Natural killer cell treated with Interleukin-12 subunit alpha and Interleukin-12 subunit beta and Interleukin-15 and Interleukin-18, amount 100 ng/mL, for 72 hours (primary cell): ENCODE measurements around the gene MYH3. TPM values are rescaled to one million over a fixed set of nuclear protein-coding genes. Genes with fewer than 3 reads are reported as not detected.
A peak's percentile ranks its signal among the peaks of the same experiment; 100 is the strongest.
"Not testable (repeated sequence)": the region's sequence is repeated elsewhere in the genome, so short reads cannot be mapped to it uniquely, and the experiment has no call there.

Experiments used
- ATAC-seq, 2 donors: fragments of 150-1000 bp; cut with Tn5 transposase in 1 of 2; sonication (Bioruptor Pico), chemical (Tn5 transposase) in 1 of 2; 2 replicates each; pipeline ENCODE4 v1.10.0; 2021
- DNase-seq: peaks from one replicate; pipeline ENCODE4 v3.0.0; 2022; ENCODE audit warnings: low spot score
- H3K27ac Mint-ChIP-seq, 2 donors: 1 replicate in 1 of 2; 2 replicates in 1 of 2; pipeline ENCODE4 v1.8.0; 2022; ENCODE audit warnings: mixed read lengths in 2 of 2, mild to moderate bottlenecking in 1 of 2, moderate library complexity in 1 of 2
- H3K27me3 Mint-ChIP-seq, 2 donors: 1 replicate in 1 of 2; 2 replicates in 1 of 2; pipeline ENCODE4 v1.8.0; 2022; ENCODE audit warnings: mixed read lengths in 2 of 2
- H3K36me3 Mint-ChIP-seq: one replicate; pipeline ENCODE4 v1.8.0; 2022; ENCODE audit warnings: mixed read lengths
- H3K4me1 Mint-ChIP-seq, 2 donors: 1 replicate in 1 of 2; 2 replicates in 1 of 2; pipeline ENCODE4 v1.8.0; 2022; ENCODE audit warnings: low read depth in 2 of 2, mixed read lengths in 2 of 2, mild to moderate bottlenecking in 1 of 2
- H3K4me3 Mint-ChIP-seq: one replicate; pipeline ENCODE4 v1.8.0; 2022; ENCODE audit warnings: mixed read lengths
- H3K9me3 Mint-ChIP-seq: 2 replicates; pipeline ENCODE4 v1.8.0; 2022; ENCODE audit warnings: mixed read lengths
- total RNA-seq, 2 donors: library from RNA; stranded (reverse); gene quantifications; one replicate each; pipeline ENCODE4 v1.2.3, GENCODE V29; 2022

The MYH3 gene
- total RNA-seq: 1 to 10 TPM; 4.2 to 5.9 TPM

DNA sequence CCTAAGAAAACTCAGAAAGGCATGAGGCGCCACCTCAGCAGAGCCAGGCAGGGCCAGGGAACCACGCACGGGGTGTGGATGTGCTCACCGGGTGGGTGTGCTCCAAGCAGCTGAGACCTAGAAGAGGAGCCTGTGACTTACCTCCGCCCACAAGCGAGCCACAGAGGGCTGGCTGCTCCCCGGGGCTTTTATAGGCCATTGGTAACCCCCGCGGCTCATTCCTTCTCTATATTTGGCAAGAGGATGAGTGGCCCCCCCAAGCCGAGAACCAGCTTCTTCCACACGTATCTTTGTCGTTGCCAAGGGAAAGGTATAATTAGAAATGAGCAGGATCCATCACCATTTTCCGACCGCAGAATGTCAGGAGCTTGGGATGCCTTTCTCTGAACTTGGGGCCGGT, at the start of gene MYH3:
TSS of gene MYH3 (minus strand) at position 162 of the 400 bp plus-strand sequence. CDS start 2,245 bp downstream, outside the sequence.
- peaks cover 4 to 8% of the 10 kb centered on the region in 2 donors for H3K27me3 Mint-ChIP-seq
- H3K4me1 Mint-ChIP-seq: peaks cover 10 to 18% of the 10 kb centered on the region in 2 donors
- H3K36me3 Mint-ChIP-seq: no peaks in the 10 kb centered on the region

DNA sequence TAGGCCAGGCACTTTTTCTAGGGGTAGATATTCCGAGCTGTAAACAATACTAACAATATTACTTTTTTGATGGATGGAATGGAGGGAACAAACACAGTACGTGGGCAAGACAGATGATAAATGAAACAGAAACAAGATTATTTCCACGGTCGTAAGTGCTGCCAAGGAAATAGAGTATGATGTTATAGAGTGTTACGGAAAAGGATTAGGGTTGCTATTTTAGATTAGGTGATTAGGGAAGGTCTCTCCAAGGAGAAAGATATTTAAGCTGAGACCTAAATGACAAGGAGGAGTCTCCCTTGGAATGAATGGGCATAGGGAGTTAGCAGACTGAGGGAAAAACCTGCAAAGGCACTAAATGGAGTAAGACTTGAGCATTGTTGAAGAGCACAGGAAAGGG, 48.6 kb upstream of the MYH3 start:
- Mint-ChIP-seq H3K4me1 (peaks cover 6 to 13% of the 10 kb centered on the region in 2 donors), H3K4me3 (no peak overlapping the region), H3K9me3 (no peaks in the 10 kb centered on the region), H3K36me3 (peaks cover 26% of the 10 kb centered on the region), H3K27me3 (no peaks in the 10 kb centered on the region), H3K27ac (no peak overlapping the region)
- DNase-seq (no peak), ATAC-seq (no peak)

More for the DNA sequence above, at the start of gene MYH3:
- Mint-ChIP-seq H3K4me3 (no peak within 1 kb of the TSS), H3K9me3 (no peaks in the 10 kb centered on the region), H3K27ac (no peak within 1 kb of the TSS)
- no peak for DNase-seq
- no peak for ATAC-seq

DNA sequence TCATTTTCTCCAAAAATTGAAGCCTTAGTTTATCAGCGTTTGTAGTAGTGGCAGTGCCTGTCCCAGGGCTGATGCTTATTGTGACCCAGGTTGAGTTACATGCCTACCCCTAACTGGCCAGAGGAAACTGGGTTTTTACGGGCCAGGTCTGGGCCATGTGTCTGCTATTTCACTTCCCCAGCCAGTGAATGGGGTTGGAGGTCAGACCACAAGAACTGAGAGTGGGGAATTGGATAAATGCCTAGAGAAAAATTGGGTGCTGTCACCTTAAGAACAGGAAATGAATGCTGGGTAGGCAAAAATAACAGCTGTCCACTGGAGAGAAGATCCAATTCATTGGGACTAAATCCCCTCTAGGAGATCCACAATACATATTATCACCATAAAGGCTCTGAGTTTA, 45.5 kb upstream of the MYH3 start:
- Mint-ChIP-seq H3K27ac (no peak overlapping the region), H3K36me3 (peaks cover 17% of the 10 kb centered on the region), H3K9me3 (no peaks in the 10 kb centered on the region), H3K27me3 (no peaks in the 10 kb centered on the region), H3K4me1 (peaks cover 15 to 31% of the 10 kb centered on the region in 2 donors), H3K4me3 (no peak overlapping the region)
- no peak for ATAC-seq
- DNase-seq: no peak

DNA sequence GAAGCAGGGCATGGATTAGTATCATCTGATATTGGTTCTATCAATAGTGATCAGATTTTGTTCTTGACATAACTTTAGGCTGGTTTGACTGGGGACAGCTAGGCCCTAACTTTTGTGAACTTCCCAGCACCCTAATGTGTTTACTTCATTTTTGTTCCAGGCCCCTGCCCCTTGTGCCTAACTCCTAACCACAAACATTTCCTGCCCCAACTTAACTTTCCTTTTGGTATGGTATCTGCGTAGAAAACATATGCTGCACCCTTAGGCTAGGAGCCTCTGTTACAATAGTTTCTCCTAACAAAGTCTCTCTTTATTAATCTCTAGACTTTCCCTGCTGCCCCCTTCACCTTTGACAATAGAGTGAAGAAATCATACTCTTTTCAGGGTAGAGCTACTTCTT, 42.7 kb upstream of the MYH3 start:
- H3K4me1 Mint-ChIP-seq: peaks cover 24 to 30% of the 10 kb centered on the region in 2 donors
- DNase-seq (no peak), ATAC-seq (no peak)
- H3K4me3 Mint-ChIP-seq: peak overlapping the region; percentile 31
- no peaks in the 10 kb centered on the region for H3K27me3 Mint-ChIP-seq
- H3K9me3 Mint-ChIP-seq: no peaks in the 10 kb centered on the region
- peaks cover 5% of the 10 kb centered on the region for H3K36me3 Mint-ChIP-seq
- H3K27ac Mint-ChIP-seq: peak overlapping the region; percentile 9 to 47

DNA sequence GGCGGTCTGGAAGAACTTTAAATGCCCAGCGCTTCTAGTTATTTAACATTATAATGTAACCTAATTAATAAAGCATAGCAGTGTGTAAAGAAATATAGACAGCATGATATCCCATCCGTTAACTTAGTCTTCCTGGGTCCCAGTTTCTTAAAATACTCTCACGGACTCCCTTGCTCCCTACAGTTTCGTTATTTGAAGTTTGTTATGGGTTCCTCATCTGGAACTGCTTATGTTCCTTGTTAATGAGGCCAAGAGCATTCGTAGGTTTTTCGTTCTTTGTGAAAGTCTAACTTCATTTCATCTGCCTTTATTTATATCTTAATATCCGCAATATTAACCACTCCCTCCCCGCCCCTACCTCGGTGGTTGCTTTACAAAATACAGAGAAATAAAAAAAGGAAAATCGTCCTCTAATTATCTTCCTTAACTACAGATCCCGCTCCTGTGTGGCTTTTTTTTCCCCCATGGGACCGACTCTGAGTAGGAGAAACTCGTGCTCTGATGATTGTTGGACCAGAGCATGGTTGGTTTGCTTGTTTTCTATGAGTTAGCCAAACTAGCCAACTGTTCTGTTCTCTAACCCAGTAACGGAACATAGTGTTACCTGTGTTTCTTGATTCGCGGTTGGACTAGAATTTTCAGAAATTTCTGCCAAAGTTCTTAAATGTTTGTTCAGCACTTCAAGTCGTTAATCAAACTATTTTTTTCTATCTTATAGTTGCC, 41.1 kb upstream of the MYH3 start:
- peaks cover 24 to 35% of the 10 kb centered on the region in 2 donors for H3K4me1 Mint-ChIP-seq
- no peak for ATAC-seq
- H3K9me3 Mint-ChIP-seq: no peaks in the 10 kb centered on the region
- DNase-seq: no peak
- no peaks in the 10 kb centered on the region for H3K27me3 Mint-ChIP-seq
- peak overlapping the region; percentile 94 to 96 for H3K27ac Mint-ChIP-seq
- peak overlapping the region; percentile 92 for H3K4me3 Mint-ChIP-seq
- peaks cover 16% of the 10 kb centered on the region for H3K36me3 Mint-ChIP-seq

DNA sequence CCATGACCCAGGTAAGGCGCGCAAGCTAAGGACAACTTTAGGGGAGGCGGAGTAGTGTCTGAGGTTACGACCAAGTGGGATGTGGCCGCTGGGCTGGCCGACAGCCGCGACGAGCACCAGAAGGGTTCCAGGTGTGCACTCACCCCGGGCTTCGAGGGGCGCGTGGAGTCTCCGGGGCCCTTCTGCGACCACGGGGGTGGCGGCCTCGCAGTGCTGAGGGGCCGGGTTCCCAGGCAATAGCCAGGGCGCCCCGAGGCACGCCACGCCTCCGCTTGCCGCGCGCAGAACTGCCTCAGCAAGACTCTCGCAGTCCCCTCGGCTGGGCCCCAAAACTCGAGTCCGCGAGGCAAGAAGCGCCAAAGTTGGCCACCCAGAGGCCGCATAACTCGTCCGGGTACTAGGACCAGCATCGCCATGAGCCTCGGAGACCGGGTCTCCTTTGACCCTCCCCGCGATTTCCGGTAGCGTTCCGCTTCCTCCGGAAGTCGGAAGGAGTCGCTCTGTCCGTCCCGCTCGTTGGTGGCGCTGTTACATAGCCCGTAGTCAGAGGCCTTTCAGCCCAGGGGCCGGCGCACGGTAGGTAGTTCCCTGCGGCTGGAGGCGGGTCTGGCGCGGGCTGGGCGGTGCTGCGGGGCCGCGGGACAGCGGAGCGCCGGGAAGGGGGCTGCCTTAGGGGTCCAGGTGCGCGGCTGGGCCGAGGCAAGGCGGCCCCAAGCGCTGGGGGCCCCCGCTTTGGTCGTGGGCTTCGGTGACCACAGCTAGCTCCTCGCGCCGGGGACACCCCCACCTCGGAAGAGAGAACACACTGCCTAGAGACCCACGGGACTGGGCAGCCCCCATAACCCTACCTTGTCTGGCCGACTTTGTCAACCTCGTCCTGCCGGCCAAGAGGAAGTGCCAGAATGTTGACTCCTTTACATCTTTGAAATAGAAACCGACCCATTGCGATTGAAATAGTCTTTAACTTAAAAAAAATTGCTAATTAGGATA, 40.3 kb upstream of the MYH3 start, which contains the start of the genes ADPRM and SCO1:
TSS of gene ADPRM (plus strand) at position 503 of the 990 bp plus-strand sequence. CDS start 7,333 bp downstream, outside the sequence.
TSS of gene SCO1 (minus strand) at position 442 of the 990 bp plus-strand sequence. CDS start at position 416, 26 bp downstream.
- peak; percentile 99 for ATAC-seq
- H3K36me3 Mint-ChIP-seq: peaks cover 16% of the 10 kb centered on the region
- H3K9me3 Mint-ChIP-seq: no peaks in the 10 kb centered on the region
- peak within 1 kb of the TSS; percentile 94 to 96 for H3K27ac Mint-ChIP-seq
- H3K4me1 Mint-ChIP-seq: peaks cover 21 to 43% of the 10 kb centered on the region in 2 donors
- H3K4me3 Mint-ChIP-seq: peak within 1 kb of the TSS; percentile 92
- peak; percentile 95 for DNase-seq
- H3K27me3 Mint-ChIP-seq: no peaks in the 10 kb centered on the region

DNA sequence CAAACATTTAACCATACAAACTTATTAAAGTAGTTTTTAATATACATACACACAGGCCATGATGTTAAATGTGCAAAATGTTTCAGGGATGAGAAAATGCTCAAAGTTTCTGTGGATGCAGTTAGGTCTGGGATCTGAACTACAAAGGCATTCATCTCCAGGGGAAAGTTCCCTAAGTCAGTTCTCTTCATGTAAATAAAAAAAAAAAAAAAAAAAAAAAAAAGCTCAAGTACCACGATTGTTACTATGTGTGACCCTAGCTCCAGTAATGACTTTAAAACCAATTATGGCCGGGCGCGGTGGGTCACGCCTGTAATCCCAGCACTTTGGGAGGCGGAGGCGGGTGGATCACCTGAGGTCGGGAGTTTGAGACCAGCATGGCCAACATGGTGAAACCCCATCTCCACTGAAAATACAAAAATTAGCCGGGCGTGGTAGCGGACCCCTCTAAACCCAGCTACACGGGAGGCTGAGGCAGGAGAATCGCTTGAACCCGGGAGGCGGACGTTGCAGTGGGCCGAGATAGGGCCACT, 38.8 kb upstream of the MYH3 start:
- ATAC-seq, H3K27me3 Mint-ChIP-seq, H3K9me3 Mint-ChIP-seq, DNase-seq: not testable (repeated sequence)
- Mint-ChIP-seq H3K4me1 (peaks cover 21 to 39% of the 10 kb centered on the region in 2 donors), H3K27ac (peak overlapping the region; percentile 94 to 96), H3K36me3 (peaks cover 11% of the 10 kb centered on the region), H3K4me3 (peak overlapping the region; percentile 92)

DNA sequence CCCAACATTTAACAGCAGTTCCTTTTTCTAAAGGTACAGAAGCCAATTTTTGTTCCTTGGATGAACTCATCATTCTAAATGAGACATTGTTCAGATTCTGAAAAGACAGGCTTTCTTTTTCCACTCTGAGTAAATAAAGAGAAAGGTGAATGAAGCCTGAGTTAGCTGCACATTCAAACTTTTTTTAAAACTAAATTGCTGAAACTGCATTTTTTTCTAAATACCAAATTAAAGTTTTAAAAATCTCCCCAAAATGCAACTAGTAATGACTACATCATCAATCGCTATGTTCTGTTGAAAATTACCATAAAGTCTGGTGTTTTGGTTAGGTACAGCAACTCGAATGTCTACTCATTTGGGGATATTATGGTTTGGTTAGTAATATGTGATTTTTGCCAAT, 30.4 kb upstream of the MYH3 start:
- no peaks in the 10 kb centered on the region for H3K9me3 Mint-ChIP-seq
- no peak overlapping the region for H3K27ac Mint-ChIP-seq
- H3K4me3 Mint-ChIP-seq: no peak overlapping the region
- no peak for DNase-seq
- H3K27me3 Mint-ChIP-seq: no peaks in the 10 kb centered on the region
- peaks cover 30% of the 10 kb centered on the region for H3K36me3 Mint-ChIP-seq
- H3K4me1 Mint-ChIP-seq: peaks cover 12 to 16% of the 10 kb centered on the region in 2 donors
- ATAC-seq: no peak

DNA sequence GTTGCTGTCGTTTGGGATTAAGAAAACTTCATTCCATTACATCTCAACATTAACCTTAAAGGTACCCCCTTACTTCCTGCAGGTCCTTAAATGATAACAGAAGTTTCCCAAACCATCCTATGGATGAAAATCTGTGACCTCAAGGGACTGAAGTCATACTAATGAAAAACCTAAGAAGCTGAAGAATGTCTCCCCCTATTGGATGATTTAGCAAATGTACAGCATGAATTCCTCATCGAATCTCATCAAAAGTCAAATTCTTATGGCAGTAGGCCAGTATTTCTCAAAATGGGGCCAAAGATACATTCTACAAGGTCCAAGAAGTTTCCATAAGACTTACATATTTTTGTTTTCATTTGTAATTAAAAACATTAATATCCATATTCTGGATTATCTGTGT, 26.7 kb upstream of the MYH3 start:
- H3K27me3 Mint-ChIP-seq: no peaks in the 10 kb centered on the region
- H3K36me3 Mint-ChIP-seq: peaks cover 22% of the 10 kb centered on the region
- no peak overlapping the region for H3K27ac Mint-ChIP-seq
- ATAC-seq: no peak
- DNase-seq: no peak
- no peaks in the 10 kb centered on the region for H3K9me3 Mint-ChIP-seq
- peaks cover 0 to 4% of the 10 kb centered on the region in 2 donors for H3K4me1 Mint-ChIP-seq
- H3K4me3 Mint-ChIP-seq: no peak overlapping the region

DNA sequence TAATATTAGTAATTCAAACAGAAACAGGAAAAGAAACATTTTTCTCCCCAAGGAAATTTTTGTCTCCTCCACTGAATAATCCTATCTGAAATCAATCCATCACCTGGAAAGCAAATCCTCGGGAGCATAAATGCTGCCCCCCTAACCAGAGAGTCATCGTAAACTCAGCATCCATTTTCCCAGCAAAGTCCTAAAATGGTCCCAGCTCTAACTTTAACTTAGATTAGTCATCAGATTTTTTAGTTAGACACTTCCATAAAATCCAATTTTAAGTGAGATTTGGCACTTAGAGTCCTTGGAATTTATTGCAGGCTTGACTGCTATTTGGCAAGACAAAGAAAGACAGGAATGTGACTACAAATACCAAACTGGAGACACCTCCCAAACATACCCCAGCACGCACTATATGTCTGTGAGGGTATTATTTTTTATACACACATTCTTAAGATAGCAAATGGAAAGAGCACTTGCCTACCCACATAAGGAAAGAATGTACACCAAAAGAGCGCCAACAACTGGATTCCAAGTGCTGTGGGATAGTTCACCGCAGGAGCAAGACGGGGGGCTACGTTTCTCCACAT, 24.8 kb upstream of the MYH3 start:
- no peaks in the 10 kb centered on the region for H3K4me1 Mint-ChIP-seq
- DNase-seq (no peak), ATAC-seq (no peak)
- H3K27ac Mint-ChIP-seq: no peak overlapping the region
- H3K27me3 Mint-ChIP-seq: no peaks in the 10 kb centered on the region
- peaks cover 22% of the 10 kb centered on the region for H3K36me3 Mint-ChIP-seq
- no peak overlapping the region for H3K4me3 Mint-ChIP-seq
- H3K9me3 Mint-ChIP-seq: no peaks in the 10 kb centered on the region

DNA sequence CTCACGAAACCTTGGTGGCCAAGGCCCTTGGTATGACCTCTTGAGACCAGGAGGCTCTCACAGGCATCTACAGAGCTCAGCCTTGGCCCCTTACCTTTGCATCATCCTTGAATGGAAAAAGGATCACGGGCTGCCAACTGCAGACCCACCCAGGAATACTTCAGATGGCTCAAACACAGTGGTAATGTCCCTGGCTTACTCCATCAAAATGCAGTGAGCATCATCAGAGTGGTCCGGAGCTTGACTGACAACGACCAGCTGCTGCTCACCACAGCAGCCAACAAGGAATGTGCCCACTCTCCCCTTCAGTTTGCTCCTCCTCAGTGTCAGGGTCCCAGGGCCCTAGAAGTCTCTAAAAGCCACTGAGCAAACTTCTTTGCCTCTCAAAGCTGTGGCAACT, 17.6 kb upstream of the MYH3 start:
- Mint-ChIP-seq H3K27ac (no peak overlapping the region), H3K4me1 (no peaks in the 10 kb centered on the region), H3K9me3 (no peaks in the 10 kb centered on the region), H3K27me3 (no peaks in the 10 kb centered on the region), H3K36me3 (peaks cover 7% of the 10 kb centered on the region), H3K4me3 (no peak overlapping the region)
- ATAC-seq: no peak
- DNase-seq: no peak

DNA sequence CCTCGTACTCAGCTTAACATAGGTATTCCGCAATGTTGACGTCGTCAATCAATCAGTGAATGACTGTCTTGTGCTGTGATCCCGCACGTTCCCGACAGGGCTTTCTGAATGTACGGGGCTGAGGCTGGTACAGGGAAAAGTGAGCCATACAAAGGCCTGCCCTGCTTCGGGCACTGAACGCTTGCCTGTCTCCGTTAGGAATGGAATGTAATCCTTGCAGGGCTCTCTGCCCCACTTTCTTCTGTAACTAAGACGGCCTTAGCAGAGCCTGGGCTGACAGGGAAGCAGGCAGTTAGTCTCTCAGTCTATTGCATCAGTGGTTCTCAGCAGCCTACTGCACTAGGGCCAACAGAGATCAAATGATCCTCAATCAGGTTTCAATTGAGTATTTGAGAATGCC, 16.2 kb upstream of the MYH3 start:
- ATAC-seq (no peak), DNase-seq (no peak)
- H3K27me3 Mint-ChIP-seq: no peaks in the 10 kb centered on the region
- H3K9me3 Mint-ChIP-seq: no peaks in the 10 kb centered on the region
- H3K4me1 Mint-ChIP-seq: no peaks in the 10 kb centered on the region
- H3K36me3 Mint-ChIP-seq: peaks cover 7% of the 10 kb centered on the region
- no peak overlapping the region for H3K4me3 Mint-ChIP-seq
- H3K27ac Mint-ChIP-seq: no peak overlapping the region

DNA sequence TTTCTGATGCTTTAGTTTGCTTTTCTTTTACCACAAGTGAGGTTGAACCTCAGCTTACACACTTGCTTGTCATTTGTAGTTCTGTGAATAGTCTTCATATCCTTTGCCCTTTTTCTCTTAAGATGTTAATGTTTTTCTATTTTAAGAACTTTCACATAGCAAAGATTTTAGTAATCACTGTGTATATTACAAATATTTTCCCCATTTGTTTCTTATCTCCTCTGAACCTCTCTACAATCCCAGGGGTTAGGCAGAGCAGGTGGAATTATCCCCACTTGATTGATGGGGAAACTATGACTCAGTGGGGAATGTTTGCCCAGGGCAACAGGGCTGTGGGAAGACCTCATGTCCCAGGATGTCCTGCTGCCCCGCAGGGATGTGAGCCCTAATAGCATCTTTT, 11.7 kb upstream of the MYH3 start:
- no peaks in the 10 kb centered on the region for H3K9me3 Mint-ChIP-seq
- H3K4me1 Mint-ChIP-seq: no peaks in the 10 kb centered on the region
- H3K27me3 Mint-ChIP-seq: no peaks in the 10 kb centered on the region
- peaks cover 5% of the 10 kb centered on the region for H3K36me3 Mint-ChIP-seq
- H3K4me3 Mint-ChIP-seq: no peak overlapping the region
- DNase-seq: no peak
- H3K27ac Mint-ChIP-seq: no peak overlapping the region
- no peak for ATAC-seq
